ENCODE measurements around the gene TIMP2.

DNA sequence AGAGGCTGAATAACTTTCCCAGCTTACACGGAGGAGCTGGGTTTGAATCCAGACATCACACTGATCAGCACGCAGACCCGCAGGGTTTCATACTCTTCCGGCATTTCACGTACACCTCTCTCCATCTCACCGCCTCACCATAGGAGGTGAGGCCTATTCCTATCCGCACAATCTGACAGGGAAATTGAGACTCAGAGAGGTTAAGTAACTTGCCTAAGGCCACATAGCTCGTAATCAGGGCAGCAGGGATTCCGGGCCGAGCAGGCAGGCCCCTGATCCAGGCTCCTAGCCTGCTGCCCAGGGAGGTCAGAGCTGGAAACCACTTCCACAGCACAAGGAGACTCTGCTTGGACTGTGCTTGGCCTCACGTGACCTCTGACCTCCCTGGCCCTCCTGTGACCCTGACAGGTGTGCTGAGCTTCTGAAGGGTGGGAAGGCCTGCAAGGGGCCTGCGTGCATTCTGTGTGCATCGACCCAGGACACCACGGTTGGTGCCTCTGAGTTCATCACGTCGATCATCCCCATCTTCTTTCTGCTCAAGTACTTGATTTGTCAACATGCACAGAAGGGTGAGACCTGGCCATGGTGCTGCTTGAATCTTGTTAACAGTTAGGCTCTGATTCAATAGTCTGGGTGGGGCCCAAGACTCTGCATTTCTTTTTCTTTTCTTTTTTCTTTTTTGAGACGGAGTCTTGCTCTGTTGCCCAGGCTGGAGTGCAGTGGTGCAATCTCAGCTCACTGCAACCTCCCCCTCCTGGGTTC is 26.9 kb downstream of the TIMP2 start:
- TF ChIP-seq, protein P1, sequence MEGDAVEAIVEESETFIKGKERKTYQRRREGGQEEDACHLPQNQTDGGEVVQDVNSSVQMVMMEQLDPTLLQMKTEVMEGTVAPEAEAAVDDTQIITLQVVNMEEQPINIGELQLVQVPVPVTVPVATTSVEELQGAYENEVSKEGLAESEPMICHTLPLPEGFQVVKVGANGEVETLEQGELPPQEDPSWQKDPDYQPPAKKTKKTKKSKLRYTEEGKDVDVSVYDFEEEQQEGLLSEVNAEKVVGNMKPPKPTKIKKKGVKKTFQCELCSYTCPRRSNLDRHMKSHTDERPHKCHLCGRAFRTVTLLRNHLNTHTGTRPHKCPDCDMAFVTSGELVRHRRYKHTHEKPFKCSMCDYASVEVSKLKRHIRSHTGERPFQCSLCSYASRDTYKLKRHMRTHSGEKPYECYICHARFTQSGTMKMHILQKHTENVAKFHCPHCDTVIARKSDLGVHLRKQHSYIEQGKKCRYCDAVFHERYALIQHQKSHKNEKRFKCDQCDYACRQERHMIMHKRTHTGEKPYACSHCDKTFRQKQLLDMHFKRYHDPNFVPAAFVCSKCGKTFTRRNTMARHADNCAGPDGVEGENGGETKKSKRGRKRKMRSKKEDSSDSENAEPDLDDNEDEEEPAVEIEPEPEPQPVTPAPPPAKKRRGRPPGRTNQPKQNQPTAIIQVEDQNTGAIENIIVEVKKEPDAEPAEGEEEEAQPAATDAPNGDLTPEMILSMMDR (IDR thresholded peaks at IDR 0.05): no peak
- TF ChIP-seq POLR2A (IDR thresholded peaks at IDR 0.05): no peak

Data from heart left ventricle (tissue), 13 donors.